Neural cell (in vitro differentiated cells): ENCODE data around the gene CTBP2. TPM values are rescaled to one million over a fixed set of nuclear protein-coding genes. Genes with fewer than 3 reads are reported as not detected.

Source experiments
- H2AFZ ChIP-seq: fragments of 200-600, 300-800 bp; sonication (generic), shearing (Covaris generic); 2 replicates; pipeline ENCODE4 v1.6.0; 2014; ENCODE audit warnings: low read depth, mild to moderate bottlenecking, antibody characterized with exemption, low read length, moderate library complexity
- H3F3A ChIP-seq: fragments of 200-600 bp; shearing (Covaris generic); 2 replicates; pipeline ENCODE4 v1.6.1; 2016; ENCODE audit warnings: mild to moderate bottlenecking, moderate library complexity, mixed read lengths, antibody characterized with exemption, low read length; ENCODE audit not compliant: insufficient read depth, poor library complexity, severe bottlenecking
- H3K27ac ChIP-seq: fragments of 200-600, 300-800 bp; sonication (generic), shearing (Covaris generic); 2 replicates; pipeline ENCODE4 v1.5.1; 2014; ENCODE audit warnings: mild to moderate bottlenecking, low read length, moderate library complexity
- H3K27me3 ChIP-seq: fragments of 300-800, 200-600 bp; sonication (generic), shearing (Covaris generic); 2 replicates; pipeline ENCODE4 v1.6.0; 2014; ENCODE audit warnings: mild to moderate bottlenecking, low read depth, low read length, moderate library complexity; ENCODE audit not compliant: insufficient read depth
- H3K36me3 ChIP-seq: fragments of 300-800, 200-600 bp; sonication (generic), shearing (Covaris generic); 2 replicates; pipeline ENCODE4 v1.5.1; 2014; ENCODE audit warnings: mild to moderate bottlenecking, antibody characterized with exemption, low read length, moderate library complexity; ENCODE audit not compliant: insufficient read depth
- H3K4me2 ChIP-seq: fragments of 300-800, 200-600 bp; sonication (generic), shearing (Covaris generic); 2 replicates; pipeline ENCODE4 v1.6.0; 2014; ENCODE audit warnings: mild to moderate bottlenecking, low read length
- H3K4me3 ChIP-seq: fragments of 300-800, 200-600 bp; sonication (generic), shearing (Covaris generic); 2 replicates; pipeline ENCODE4 v1.5.1; 2014; ENCODE audit warnings: mild to moderate bottlenecking, low read length, moderate library complexity
- H3K79me2 ChIP-seq: fragments of 200-600 bp; shearing (Covaris generic); replicated peaks from 2 replicates; pipeline ENCODE4 v1.6.0; 2014; ENCODE audit warnings: mild to moderate bottlenecking, low read length, moderate library complexity; ENCODE audit not compliant: insufficient read depth
- H3K9ac ChIP-seq: fragments of 300-800, 200-600 bp; sonication (generic), shearing (Covaris generic); 2 replicates; pipeline ENCODE4 v1.6.1; 2016; ENCODE audit warnings: mild to moderate bottlenecking, low read length, mixed read lengths
- H3K9me2 ChIP-seq: fragments of 200-600 bp; shearing (Covaris generic); 2 replicates; pipeline ENCODE4 v1.6.1; 2016; ENCODE audit warnings: mild to moderate bottlenecking, low read length, mixed read lengths; ENCODE audit not compliant: insufficient read depth
- H3K9me3 ChIP-seq: fragments of 200-600, 300-800 bp; sonication (generic), shearing (Covaris generic); 2 replicates; pipeline ENCODE4 v1.6.1; 2016; ENCODE audit warnings: mild to moderate bottlenecking, mixed run types, low read length, moderate library complexity, mixed read lengths
- H4K20me1 ChIP-seq: fragments of 200-600 bp; shearing (Covaris generic); 2 replicates; pipeline ENCODE4 v1.6.1; 2016; ENCODE audit warnings: mild to moderate bottlenecking, mixed run types; ENCODE audit not compliant: insufficient read depth
- EP300 ChIP-seq: fragments of 450-650 bp; conservative IDR thresholded peaks from 2 replicates; pipeline ENCODE4 v1.6.1; 2014; ENCODE audit warnings: antibody characterized with exemption, mild to moderate bottlenecking, moderate library complexity; ENCODE audit not compliant: poor library complexity, severe bottlenecking
- EZH2 ChIP-seq: fragments of 200-600, 300-800 bp; shearing (Covaris generic), sonication (generic); IDR thresholded peaks from 2 replicates; pipeline ENCODE4 v1.6.1; 2014; ENCODE audit warnings: antibody characterized with exemption, low read length, borderline replicate concordance, mild to moderate bottlenecking; ENCODE audit not compliant: insufficient read depth, poor library complexity, severe bottlenecking
- MXI1 ChIP-seq: fragments of 450-650 bp; conservative IDR thresholded peaks from 2 replicates; pipeline ENCODE4 v1.6.1; 2014; ENCODE audit warnings: antibody characterized with exemption, mild to moderate bottlenecking; ENCODE audit not compliant: poor library complexity, severe bottlenecking
- POLR2AphosphoS5 ChIP-seq: IDR thresholded peaks from 2 replicates; pipeline ENCODE4 v1.6.1; 2012
- RAD21 ChIP-seq: fragments of 450-650 bp; conservative IDR thresholded peaks from 2 replicates; pipeline ENCODE4 v1.6.1; 2014; ENCODE audit warnings: antibody characterized with exemption, mild to moderate bottlenecking, moderate library complexity
- SMC3 ChIP-seq: fragments of 450-650 bp; conservative IDR thresholded peaks from 2 replicates; pipeline ENCODE4 v1.6.1; 2014; ENCODE audit warnings: antibody characterized with exemption, mild to moderate bottlenecking, moderate library complexity; ENCODE audit not compliant: poor library complexity
- TAF1 ChIP-seq: IDR thresholded peaks from 2 replicates; pipeline ENCODE4 v1.6.1; 2012; ENCODE audit warnings: low read depth
- polyA plus RNA-seq: library from polyadenylated mRNA; depleted of rRNA; stranded (reverse); fragments of >200 nt; gene quantifications from 2 replicates; pipeline ENCODE4 v1.2.3, GENCODE V29; 2014
- TF ChIP-seq, protein P1 (sequence below): IDR thresholded peaks from 2 replicates; pipeline ENCODE4 v1.6.1; 2012; ENCODE audit warnings: borderline replicate concordance
- TF ChIP-seq, protein P2 (sequence below): fragments of 450-650 bp; IDR thresholded peaks from 2 replicates; pipeline ENCODE4 v1.5.1; 2014; ENCODE audit warnings: antibody characterized with exemption, mild to moderate bottlenecking, moderate library complexity; ENCODE audit not compliant: poor library complexity, severe bottlenecking

The CTBP2 gene
- polyA plus RNA-seq, 1 donor from 2014 or later, result 59.5 TPM

DNA sequence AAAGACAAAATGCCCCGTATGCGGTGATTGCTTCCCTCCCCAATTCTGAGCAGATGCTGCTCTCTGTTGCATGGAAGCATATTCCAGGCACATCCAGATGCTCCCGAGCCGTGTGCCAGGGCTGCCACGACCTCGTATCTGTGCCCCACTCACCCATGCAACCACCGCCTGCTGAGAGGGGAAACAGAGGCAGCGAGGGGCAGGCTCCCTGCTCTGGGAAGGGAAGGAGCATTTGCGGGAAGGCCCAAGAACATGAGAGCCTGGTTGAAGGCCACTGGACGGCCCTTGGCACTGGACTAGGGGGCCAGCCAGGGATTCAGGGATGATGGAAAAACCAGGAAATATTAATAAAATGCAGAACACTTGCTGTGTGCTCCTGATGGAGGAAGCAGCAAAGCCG, 89.4 kb downstream of the CTBP2 start:
- no peak overlapping the region for H2AFZ ChIP-seq
- H3K27ac ChIP-seq, result no peak overlapping the region
- H3K9me3 ChIP-seq, result no peaks in the 10 kb centered on the region
- H3K79me2 ChIP-seq, result peaks cover 2% of the 10 kb centered on the region
- TF ChIP-seq MXI1, result no peak
- TF ChIP-seq EP300, result no peak
- no peak for TF ChIP-seq SMC3
- no peak for TF ChIP-seq EZH2
- TF ChIP-seq POLR2AphosphoS5, result no peak
- TF ChIP-seq TAF1, result no peak
- TF ChIP-seq, protein P1, sequence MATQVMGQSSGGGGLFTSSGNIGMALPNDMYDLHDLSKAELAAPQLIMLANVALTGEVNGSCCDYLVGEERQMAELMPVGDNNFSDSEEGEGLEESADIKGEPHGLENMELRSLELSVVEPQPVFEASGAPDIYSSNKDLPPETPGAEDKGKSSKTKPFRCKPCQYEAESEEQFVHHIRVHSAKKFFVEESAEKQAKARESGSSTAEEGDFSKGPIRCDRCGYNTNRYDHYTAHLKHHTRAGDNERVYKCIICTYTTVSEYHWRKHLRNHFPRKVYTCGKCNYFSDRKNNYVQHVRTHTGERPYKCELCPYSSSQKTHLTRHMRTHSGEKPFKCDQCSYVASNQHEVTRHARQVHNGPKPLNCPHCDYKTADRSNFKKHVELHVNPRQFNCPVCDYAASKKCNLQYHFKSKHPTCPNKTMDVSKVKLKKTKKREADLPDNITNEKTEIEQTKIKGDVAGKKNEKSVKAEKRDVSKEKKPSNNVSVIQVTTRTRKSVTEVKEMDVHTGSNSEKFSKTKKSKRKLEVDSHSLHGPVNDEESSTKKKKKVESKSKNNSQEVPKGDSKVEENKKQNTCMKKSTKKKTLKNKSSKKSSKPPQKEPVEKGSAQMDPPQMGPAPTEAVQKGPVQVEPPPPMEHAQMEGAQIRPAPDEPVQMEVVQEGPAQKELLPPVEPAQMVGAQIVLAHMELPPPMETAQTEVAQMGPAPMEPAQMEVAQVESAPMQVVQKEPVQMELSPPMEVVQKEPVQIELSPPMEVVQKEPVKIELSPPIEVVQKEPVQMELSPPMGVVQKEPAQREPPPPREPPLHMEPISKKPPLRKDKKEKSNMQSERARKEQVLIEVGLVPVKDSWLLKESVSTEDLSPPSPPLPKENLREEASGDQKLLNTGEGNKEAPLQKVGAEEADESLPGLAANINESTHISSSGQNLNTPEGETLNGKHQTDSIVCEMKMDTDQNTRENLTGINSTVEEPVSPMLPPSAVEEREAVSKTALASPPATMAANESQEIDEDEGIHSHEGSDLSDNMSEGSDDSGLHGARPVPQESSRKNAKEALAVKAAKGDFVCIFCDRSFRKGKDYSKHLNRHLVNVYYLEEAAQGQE, result no peak
- TF ChIP-seq, protein P2, sequence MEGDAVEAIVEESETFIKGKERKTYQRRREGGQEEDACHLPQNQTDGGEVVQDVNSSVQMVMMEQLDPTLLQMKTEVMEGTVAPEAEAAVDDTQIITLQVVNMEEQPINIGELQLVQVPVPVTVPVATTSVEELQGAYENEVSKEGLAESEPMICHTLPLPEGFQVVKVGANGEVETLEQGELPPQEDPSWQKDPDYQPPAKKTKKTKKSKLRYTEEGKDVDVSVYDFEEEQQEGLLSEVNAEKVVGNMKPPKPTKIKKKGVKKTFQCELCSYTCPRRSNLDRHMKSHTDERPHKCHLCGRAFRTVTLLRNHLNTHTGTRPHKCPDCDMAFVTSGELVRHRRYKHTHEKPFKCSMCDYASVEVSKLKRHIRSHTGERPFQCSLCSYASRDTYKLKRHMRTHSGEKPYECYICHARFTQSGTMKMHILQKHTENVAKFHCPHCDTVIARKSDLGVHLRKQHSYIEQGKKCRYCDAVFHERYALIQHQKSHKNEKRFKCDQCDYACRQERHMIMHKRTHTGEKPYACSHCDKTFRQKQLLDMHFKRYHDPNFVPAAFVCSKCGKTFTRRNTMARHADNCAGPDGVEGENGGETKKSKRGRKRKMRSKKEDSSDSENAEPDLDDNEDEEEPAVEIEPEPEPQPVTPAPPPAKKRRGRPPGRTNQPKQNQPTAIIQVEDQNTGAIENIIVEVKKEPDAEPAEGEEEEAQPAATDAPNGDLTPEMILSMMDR, result no peak
- TF ChIP-seq RAD21, result no peak
- no peaks in the 10 kb centered on the region for H3K36me3 ChIP-seq
- H3K4me3 ChIP-seq, result no peak overlapping the region
- no peak overlapping the region for H3K4me2 ChIP-seq
- H3F3A ChIP-seq, result no peaks in the 10 kb centered on the region
- no peaks in the 10 kb centered on the region for H3K27me3 ChIP-seq
- H3K9ac ChIP-seq, result no peak overlapping the region
- no peaks in the 10 kb centered on the region for H3K9me2 ChIP-seq
- no peaks in the 10 kb centered on the region for H4K20me1 ChIP-seq

DNA sequence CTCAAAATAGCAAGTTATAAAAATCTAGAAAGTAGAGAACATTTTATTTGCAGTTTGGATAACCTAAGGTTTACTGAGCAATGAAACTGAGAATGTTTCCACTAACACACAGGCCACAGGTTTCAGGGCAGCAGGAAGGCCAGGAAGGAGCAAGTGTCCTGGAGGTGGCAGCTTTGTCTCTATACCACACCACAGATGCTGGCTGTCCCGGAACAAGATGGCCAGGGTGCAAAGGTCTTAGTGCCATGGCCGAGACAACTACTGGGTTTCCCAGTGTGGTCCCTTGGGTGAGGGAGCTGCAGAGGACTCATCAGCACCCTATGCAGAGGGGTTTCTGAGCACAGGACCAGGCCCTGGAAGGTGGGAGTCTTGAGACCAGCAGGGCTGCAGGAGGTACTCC, 92.0 kb downstream of the CTBP2 start:
- Histone ChIP-seq H3K79me2 (no peaks in the 10 kb centered on the region), H4K20me1 (no peaks in the 10 kb centered on the region), H3K36me3 (no peaks in the 10 kb centered on the region), H3K9me3 (no peaks in the 10 kb centered on the region), H2AFZ (no peak overlapping the region), H3K27me3 (no peaks in the 10 kb centered on the region), H3K9me2 (no peaks in the 10 kb centered on the region), H3F3A (no peaks in the 10 kb centered on the region), H3K4me3 (no peak overlapping the region), H3K4me2 (no peak overlapping the region), H3K27ac (no peak overlapping the region), H3K9ac (no peak overlapping the region)
- TF ChIP-seq MXI1, result no peak
- TF ChIP-seq EZH2, result no peak
- TF ChIP-seq, protein P1, result no peak
- no peak for TF ChIP-seq TAF1
- TF ChIP-seq, protein P2, result no peak
- TF ChIP-seq RAD21, result no peak
- no peak for TF ChIP-seq EP300
- no peak for TF ChIP-seq SMC3
- TF ChIP-seq POLR2AphosphoS5, result no peak
